SK-N-SH (cell line): Measurements from ENCODE around the gene ACSL1.

Experiments used
- FOXJ3 ChIP-seq: sonication (generic); formaldehyde crosslinking; IDR thresholded peaks from 2 replicates; pipeline ENCODE4 v1.5.1; 2020; ENCODE audit warnings: mild to moderate bottlenecking, missing genetic modification reagents
- RAD21 ChIP-seq: IDR thresholded peaks from 2 replicates; pipeline ENCODE4 v1.6.1; 2012; ENCODE audit warnings: mild to moderate bottlenecking, low read length
- REST ChIP-seq: IDR thresholded peaks from 2 replicates; pipeline ENCODE4 v1.6.1; 2012; ENCODE audit warnings: mild to moderate bottlenecking, low read depth, low read length, moderate library complexity
- TEAD4 ChIP-seq: IDR thresholded peaks from 2 replicates; pipeline ENCODE4 v1.4.0; 2012; ENCODE audit warnings: mild to moderate bottlenecking, borderline replicate concordance; ENCODE audit not compliant: insufficient read depth
- USF1 ChIP-seq: IDR thresholded peaks from 2 replicates; pipeline ENCODE4 v1.4.0; 2012; ENCODE audit warnings: low read depth, borderline replicate concordance
- TF ChIP-seq, protein P1 (sequence below): fragments of 200-600 bp; sonication (generic); IDR thresholded peaks from 2 replicates; pipeline ENCODE4 v1.6.1; 2017; ENCODE audit warnings: antibody characterized with exemption, mild to moderate bottlenecking, moderate library complexity

GRCh38 chr4:184825141-184825895 is 450 bp downstream of the ACSL1 start:
- TF ChIP-seq, protein P1, sequence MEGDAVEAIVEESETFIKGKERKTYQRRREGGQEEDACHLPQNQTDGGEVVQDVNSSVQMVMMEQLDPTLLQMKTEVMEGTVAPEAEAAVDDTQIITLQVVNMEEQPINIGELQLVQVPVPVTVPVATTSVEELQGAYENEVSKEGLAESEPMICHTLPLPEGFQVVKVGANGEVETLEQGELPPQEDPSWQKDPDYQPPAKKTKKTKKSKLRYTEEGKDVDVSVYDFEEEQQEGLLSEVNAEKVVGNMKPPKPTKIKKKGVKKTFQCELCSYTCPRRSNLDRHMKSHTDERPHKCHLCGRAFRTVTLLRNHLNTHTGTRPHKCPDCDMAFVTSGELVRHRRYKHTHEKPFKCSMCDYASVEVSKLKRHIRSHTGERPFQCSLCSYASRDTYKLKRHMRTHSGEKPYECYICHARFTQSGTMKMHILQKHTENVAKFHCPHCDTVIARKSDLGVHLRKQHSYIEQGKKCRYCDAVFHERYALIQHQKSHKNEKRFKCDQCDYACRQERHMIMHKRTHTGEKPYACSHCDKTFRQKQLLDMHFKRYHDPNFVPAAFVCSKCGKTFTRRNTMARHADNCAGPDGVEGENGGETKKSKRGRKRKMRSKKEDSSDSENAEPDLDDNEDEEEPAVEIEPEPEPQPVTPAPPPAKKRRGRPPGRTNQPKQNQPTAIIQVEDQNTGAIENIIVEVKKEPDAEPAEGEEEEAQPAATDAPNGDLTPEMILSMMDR: no peak
- TF ChIP-seq REST: no peak
- no peak for TF ChIP-seq FOXJ3 (CRISPR knock-in tag)
- TF ChIP-seq RAD21: no peak
- no peak for TF ChIP-seq TEAD4
- no peak for TF ChIP-seq USF1
